Stimulated activated memory B cell treated with anti-CD40 and anti-IgM and Interleukin-4, amounts not matched to agents 10 μg/mL and 1 μg/mL and 100 μg/mL, for 72 hours (primary cell): ENCODE results near the gene KCNC4.

Experiments used
- ATAC-seq: fragments of 150-1000 bp; cut with Tn5 transposase; 2 replicates; pipeline ENCODE4 v1.10.0; 2021
- H3K27ac Mint-ChIP-seq: one replicate; pipeline ENCODE4 v1.8.0; 2022; ENCODE audit warnings: mild to moderate bottlenecking, mixed read lengths
- H3K27me3 Mint-ChIP-seq: one replicate; pipeline ENCODE4 v1.8.0; 2022; ENCODE audit warnings: mixed read lengths
- H3K36me3 Mint-ChIP-seq: one replicate; pipeline ENCODE4 v1.8.0; 2022; ENCODE audit warnings: mixed read lengths
- H3K4me1 Mint-ChIP-seq: one replicate; pipeline ENCODE4 v1.8.0; 2022; ENCODE audit warnings: mixed read lengths
- H3K4me3 Mint-ChIP-seq: one replicate; pipeline ENCODE4 v1.8.0; 2022; ENCODE audit warnings: mild to moderate bottlenecking, moderate library complexity, mixed read lengths
- H3K9me3 Mint-ChIP-seq: one replicate; pipeline ENCODE4 v1.8.0; 2022; ENCODE audit warnings: mixed read lengths

Gene KCNC4

DNA sequence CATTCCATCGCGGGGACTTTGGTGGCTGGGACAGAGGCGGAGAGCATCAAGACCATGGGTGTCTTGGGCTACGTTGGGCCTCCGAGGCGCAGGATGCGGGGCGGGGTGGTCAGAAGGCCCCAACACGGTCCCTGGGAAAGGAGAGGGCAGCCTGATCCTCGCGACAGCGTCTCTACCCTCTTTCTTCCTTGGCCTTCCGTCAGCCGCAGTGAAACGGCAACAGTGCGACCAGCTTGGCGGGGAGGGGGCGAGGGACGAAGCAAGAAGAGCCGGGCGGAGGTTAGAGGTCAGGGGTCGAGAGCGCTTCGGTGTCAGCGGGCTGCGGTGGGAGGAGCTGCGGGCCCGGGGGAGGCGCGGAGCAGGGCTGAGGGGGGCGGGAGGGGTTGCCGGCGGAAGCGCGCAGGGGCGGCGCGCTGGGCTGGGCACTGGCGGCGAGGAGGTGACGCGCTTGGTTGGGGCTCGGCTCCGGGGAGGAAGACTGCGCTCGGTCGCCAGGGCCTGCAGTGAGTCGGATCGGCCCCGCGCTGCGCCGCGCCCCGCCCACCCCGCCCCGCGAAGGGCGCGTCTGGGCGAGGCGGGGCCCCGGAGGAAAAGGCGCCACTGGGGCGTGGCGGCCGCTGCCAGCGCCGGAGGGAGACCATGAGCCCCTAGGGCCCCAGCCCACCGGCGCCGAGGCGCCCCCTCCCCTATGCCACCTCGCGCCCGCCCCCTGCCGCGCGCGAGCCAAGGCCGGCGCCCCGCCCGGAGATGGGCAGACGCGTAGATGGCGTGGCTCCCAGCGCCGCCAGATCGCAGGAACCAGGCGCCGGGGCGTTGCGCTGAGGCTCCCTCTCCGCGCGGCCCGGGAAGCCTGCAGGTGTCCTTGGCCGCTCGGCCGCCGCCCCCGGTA is at the start of gene KCNC4:
TSS of gene KCNC4 (plus strand) at position 600 of the 889 bp plus-strand sequence. CDS start 1,186 bp downstream, outside the sequence.
- Mint-ChIP-seq H3K27me3 (no peaks in the 10 kb centered on the region), H3K4me3 (peak within 1 kb of the TSS; percentile 94), H3K4me1 (peaks cover 59% of the 10 kb centered on the region), H3K36me3 (no peaks in the 10 kb centered on the region), H3K27ac (peak within 1 kb of the TSS; percentile 85), H3K9me3 (no peaks in the 10 kb centered on the region)
- peak; percentile 95 for ATAC-seq

- no peak overlapping the region for H3K27ac Mint-ChIP-seq
- no peaks in the 10 kb centered on the region for H3K36me3 Mint-ChIP-seq
- no peak overlapping the region for H3K4me3 Mint-ChIP-seq
- peak; percentile 10 for ATAC-seq
- peaks cover 7% of the 10 kb centered on the region for H3K9me3 Mint-ChIP-seq
- H3K4me1 Mint-ChIP-seq: no peaks in the 10 kb centered on the region
- peaks cover 95% of the 10 kb centered on the region for H3K27me3 Mint-ChIP-seq
Observed at GRCh38 chr1:110160538-110161100, 49.5 kb upstream of the KCNC4 start.

GRCh38 chr1:110161165-110161564 is 48.9 kb upstream of the KCNC4 start:
- H3K4me3 Mint-ChIP-seq: no peak overlapping the region
- ATAC-seq: no peak
- no peaks in the 10 kb centered on the region for H3K4me1 Mint-ChIP-seq
- no peaks in the 10 kb centered on the region for H3K36me3 Mint-ChIP-seq
- H3K27ac Mint-ChIP-seq: no peak overlapping the region
- H3K27me3 Mint-ChIP-seq: peaks cover 91% of the 10 kb centered on the region
- peaks cover 7% of the 10 kb centered on the region for H3K9me3 Mint-ChIP-seq

DNA sequence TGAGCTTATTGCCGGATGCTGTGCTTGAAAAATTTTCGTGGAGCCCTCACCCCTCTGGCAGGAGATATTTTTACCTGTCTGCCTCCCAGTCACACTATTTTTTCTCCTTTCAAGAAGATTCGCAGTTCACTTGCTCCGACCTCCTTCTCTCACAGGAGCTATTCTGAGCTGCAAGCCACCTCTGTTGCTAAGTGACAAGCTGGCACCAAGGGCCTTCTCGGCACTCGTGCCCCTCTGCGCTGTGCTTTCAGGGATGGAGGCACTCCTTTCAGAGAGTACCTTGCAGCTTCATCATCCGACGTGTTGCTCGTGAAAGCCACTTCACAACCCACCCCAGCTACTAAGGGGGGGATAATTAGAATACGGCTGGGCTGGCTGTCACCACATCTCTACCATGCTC is 48.3 kb upstream of the KCNC4 start:
- Mint-ChIP-seq H3K4me3 (no peak overlapping the region), H3K4me1 (no peaks in the 10 kb centered on the region), H3K27ac (no peak overlapping the region), H3K9me3 (peaks cover 7% of the 10 kb centered on the region), H3K27me3 (peaks cover 84% of the 10 kb centered on the region), H3K36me3 (no peaks in the 10 kb centered on the region)
- ATAC-seq: no peak

GRCh38 chr1:110163591-110163990 is 46.5 kb upstream of the KCNC4 start:
- no peak overlapping the region for H3K27ac Mint-ChIP-seq
- ATAC-seq: no peak
- no peaks in the 10 kb centered on the region for H3K4me1 Mint-ChIP-seq
- H3K9me3 Mint-ChIP-seq: no peaks in the 10 kb centered on the region
- peaks cover 67% of the 10 kb centered on the region for H3K27me3 Mint-ChIP-seq
- H3K4me3 Mint-ChIP-seq: no peak overlapping the region
- no peaks in the 10 kb centered on the region for H3K36me3 Mint-ChIP-seq

GRCh38 chr1:110164725-110165350 is 45.3 kb upstream of the KCNC4 start:
- Mint-ChIP-seq H3K36me3 (no peaks in the 10 kb centered on the region), H3K9me3 (no peaks in the 10 kb centered on the region), H3K27ac (no peak overlapping the region), H3K27me3 (peaks cover 54% of the 10 kb centered on the region), H3K4me3 (no peak overlapping the region), H3K4me1 (no peaks in the 10 kb centered on the region)
- ATAC-seq: no peak

GRCh38 chr1:110165761-110166231 is 44.3 kb upstream of the KCNC4 start:
- no peaks in the 10 kb centered on the region for H3K4me1 Mint-ChIP-seq
- H3K27me3 Mint-ChIP-seq: peaks cover 45% of the 10 kb centered on the region
- H3K9me3 Mint-ChIP-seq: no peaks in the 10 kb centered on the region
- no peaks in the 10 kb centered on the region for H3K36me3 Mint-ChIP-seq
- no peak overlapping the region for H3K4me3 Mint-ChIP-seq
- H3K27ac Mint-ChIP-seq: no peak overlapping the region
- no peak for ATAC-seq

- H3K27me3 Mint-ChIP-seq: peaks cover 42% of the 10 kb centered on the region
- no peaks in the 10 kb centered on the region for H3K4me1 Mint-ChIP-seq
- H3K36me3 Mint-ChIP-seq: no peaks in the 10 kb centered on the region
- H3K9me3 Mint-ChIP-seq: no peaks in the 10 kb centered on the region
- no peak overlapping the region for H3K27ac Mint-ChIP-seq
- H3K4me3 Mint-ChIP-seq: no peak overlapping the region
- ATAC-seq: no peak
Observed at GRCh38 chr1:110166861-110167260, 43.3 kb upstream of the KCNC4 start.

DNA sequence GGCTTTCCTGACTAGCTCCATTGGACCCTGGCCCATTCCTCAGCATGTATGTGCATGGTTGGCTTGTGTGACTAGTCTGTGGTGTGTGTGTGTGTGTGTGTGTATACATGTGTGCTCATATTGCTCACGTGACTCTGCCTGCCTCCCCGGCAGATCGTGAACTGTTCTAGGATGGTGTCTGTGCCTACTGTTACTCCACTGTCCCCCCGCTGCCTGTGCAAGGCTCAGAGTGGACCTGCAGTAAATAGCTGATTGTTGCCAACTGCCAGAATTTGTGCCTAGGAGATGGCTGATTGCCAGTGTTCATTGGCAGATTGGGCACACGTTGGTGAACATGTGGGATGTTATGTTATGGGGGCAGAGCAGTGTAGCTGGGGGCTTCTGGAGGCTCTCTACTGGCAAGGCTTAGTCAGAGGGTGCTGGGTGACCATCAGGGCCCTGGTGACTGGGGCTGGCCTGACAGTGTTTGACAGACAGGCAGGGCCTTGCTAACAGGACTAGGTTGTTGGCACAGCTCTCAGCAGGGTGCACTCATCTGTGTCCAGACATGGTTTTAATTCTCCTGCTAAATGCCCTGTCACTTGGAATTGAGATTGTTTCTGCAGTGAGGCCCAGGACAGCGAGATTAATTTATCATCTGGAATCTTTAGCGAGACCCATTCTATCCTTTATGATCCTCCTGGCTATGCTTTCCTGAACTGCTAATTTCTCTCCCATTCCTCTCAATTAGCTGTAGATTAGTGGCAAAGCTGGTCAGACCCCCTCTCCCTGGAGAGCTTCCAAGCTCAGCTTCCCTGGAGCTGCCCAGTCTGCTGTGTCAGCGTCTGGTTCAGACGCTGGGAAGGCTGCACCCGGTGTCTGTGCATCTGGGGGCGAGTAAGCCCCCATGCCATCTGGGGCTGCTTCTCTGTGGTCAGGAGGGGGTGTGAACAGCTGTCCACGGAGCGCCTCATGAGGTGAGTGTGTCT is 39.1 kb upstream of the KCNC4 start:
- Mint-ChIP-seq H3K9me3 (no peaks in the 10 kb centered on the region), H3K27me3 (peaks cover 41% of the 10 kb centered on the region), H3K4me3 (no peak overlapping the region), H3K4me1 (no peaks in the 10 kb centered on the region), H3K27ac (no peak overlapping the region), H3K36me3 (no peaks in the 10 kb centered on the region)
- ATAC-seq: no peak

DNA sequence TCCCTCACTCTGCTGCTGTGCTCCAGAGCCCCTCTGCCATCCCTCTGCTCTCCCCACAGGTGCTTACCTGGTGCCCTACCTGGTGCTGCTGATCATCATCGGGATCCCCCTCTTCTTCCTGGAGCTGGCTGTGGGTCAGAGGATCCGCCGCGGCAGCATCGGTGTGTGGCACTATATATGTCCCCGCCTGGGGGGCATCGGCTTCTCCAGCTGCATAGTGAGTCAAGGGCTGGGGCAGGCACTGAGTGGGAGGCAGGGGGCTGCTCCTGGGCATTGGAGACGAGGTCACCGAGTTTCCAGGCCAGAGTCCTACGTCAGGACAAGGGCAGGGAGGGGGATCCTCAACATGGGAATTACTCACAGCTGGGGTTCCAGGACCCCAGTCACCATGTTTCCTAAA is 38.1 kb upstream of the KCNC4 start:
- Mint-ChIP-seq H3K27me3 (peaks cover 41% of the 10 kb centered on the region), H3K4me3 (no peak overlapping the region), H3K27ac (no peak overlapping the region), H3K4me1 (no peaks in the 10 kb centered on the region), H3K9me3 (no peaks in the 10 kb centered on the region), H3K36me3 (no peaks in the 10 kb centered on the region)
- no peak for ATAC-seq

DNA sequence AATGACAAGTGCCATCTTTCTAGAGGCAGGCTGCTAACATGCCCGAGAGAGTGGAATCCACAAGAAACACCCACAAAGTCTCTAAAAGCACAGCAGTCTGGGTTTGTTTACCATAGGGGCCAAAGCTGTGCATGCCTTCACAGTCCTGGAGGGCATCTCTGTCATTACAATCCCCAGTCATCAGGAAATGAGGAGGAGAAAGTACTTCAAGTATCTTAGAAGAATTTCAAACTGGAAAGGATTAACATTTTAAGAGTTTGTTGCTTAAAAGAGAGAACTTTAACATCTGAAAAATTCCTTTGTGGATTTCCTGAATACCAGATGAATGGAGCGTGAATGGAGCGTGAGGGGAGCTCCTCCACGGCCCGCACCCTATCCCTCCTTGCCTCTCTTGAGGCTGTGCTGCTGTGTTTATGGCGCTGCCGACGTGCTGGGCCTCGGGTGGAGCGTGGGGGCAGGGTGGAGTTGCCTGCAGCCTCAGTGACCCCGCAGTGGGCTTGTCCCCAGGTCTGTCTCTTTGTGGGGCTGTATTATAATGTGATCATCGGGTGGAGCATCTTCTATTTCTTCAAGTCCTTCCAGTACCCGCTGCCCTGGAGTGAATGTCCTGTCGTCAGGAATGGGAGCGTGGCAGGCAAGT is 36.5 kb upstream of the KCNC4 start:
- Mint-ChIP-seq H3K27me3 (peaks cover 41% of the 10 kb centered on the region), H3K4me1 (no peaks in the 10 kb centered on the region), H3K36me3 (no peaks in the 10 kb centered on the region), H3K27ac (no peak overlapping the region), H3K9me3 (no peaks in the 10 kb centered on the region), H3K4me3 (no peak overlapping the region)
- no peak for ATAC-seq

- no peak overlapping the region for H3K4me3 Mint-ChIP-seq
- H3K27me3 Mint-ChIP-seq: peaks cover 41% of the 10 kb centered on the region
- H3K36me3 Mint-ChIP-seq: no peaks in the 10 kb centered on the region
- no peak overlapping the region for H3K27ac Mint-ChIP-seq
- no peak for ATAC-seq
- no peaks in the 10 kb centered on the region for H3K4me1 Mint-ChIP-seq
- no peaks in the 10 kb centered on the region for H3K9me3 Mint-ChIP-seq
Observed at GRCh38 chr1:110174961-110175360, 35.2 kb upstream of the KCNC4 start.

DNA sequence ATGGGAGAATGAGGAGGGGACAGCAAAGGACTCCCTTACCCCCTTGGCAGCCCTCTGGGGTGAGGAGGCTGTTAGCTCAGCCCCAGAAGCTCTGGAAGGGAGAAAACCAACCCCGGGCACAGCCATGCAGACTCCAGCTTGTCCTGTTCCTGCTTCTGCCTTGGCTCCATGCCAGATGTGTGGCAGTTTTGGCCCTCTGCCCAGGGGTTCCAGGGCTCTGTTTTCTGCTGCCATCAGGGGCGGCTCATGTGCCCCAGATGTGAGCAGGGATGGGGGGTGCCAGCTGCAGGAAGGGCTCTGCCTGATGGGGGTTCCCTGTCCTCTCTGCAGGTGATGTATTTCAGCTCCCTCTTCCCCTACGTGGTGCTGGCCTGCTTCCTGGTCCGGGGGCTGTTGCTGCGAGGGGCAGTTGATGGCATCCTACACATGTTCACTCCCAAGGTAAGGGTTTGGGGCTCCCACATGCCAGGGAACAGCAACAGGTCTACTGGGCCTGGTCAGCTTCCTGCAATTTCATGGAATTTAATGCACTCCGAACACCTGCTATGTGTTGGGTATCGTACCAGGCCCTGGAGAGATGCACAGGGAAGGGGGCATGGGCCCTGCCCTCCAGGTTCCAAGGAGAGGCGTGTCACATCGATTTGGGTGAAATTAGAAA is 33.7 kb upstream of the KCNC4 start:
- H3K4me3 Mint-ChIP-seq: no peak overlapping the region
- H3K4me1 Mint-ChIP-seq: no peaks in the 10 kb centered on the region

DNA sequence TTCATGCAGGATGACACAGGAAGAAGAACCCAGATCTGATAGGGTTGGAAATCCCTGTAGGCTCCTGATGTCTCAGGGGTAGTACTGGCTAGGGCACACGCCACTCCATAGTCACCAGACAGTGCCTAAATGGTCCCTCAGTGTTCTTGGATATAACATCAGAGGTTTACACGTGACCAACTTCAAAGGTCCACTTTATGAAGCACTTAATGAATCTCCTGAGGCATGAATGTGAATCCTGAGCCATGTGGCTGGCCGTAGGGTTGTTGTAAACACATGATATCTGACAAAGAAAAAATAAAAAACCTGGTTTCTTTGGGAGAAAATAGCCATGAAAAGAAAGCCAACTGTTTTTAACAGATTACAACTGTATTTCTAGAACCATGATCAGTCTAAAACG is 32.3 kb upstream of the KCNC4 start:
- no peak overlapping the region for H3K4me3 Mint-ChIP-seq
- H3K36me3 Mint-ChIP-seq: no peaks in the 10 kb centered on the region
- H3K27me3 Mint-ChIP-seq: peaks cover 26% of the 10 kb centered on the region
- no peak overlapping the region for H3K27ac Mint-ChIP-seq
- H3K4me1 Mint-ChIP-seq: no peaks in the 10 kb centered on the region
- no peaks in the 10 kb centered on the region for H3K9me3 Mint-ChIP-seq
- no peak for ATAC-seq

More for the DNA sequence above, 33.7 kb upstream of the KCNC4 start:
- Mint-ChIP-seq H3K27me3 (peaks cover 38% of the 10 kb centered on the region), H3K9me3 (no peaks in the 10 kb centered on the region), H3K36me3 (no peaks in the 10 kb centered on the region), H3K27ac (no peak overlapping the region)
- no peak for ATAC-seq
